ENCODE results near the gene TMEM119.
A peak's percentile ranks its signal among the peaks of the same experiment; 100 is the strongest.

The TMEM119 gene

GRCh38 chr12:108612788-108613282, 15.0 kb upstream of the TMEM119 start:
- Histone ChIP-seq H3K27ac (ENCODE audit: low read depth, low read length) (no peak overlapping the region), H3K27me3 (ENCODE audit: insufficient read depth, low read length) (no peaks in the 10 kb centered on the region), H3K36me3 (ENCODE audit: insufficient read depth, low read length) (no peaks in the 10 kb centered on the region), H3K4me3 (ENCODE audit: low read depth, low read length) (no peak overlapping the region), H2AFZ (ENCODE audit: low read length, unreplicated experiment) (no peak overlapping the region), H3K4me1 (ENCODE audit: control insufficient read depth, insufficient read depth, low read length, unreplicated experiment) (peaks cover 23% of the 10 kb centered on the region), H3K79me2 (ENCODE audit: control insufficient read depth, insufficient read depth, low read length, unreplicated experiment) (no peaks in the 10 kb centered on the region)

- Histone ChIP-seq H2AFZ (ENCODE audit: low read length, unreplicated experiment) (no peak overlapping the region), H3K27ac (ENCODE audit: low read depth, low read length) (peak overlapping the region; percentile 56), H3K27me3 (ENCODE audit: insufficient read depth, low read length) (no peaks in the 10 kb centered on the region), H3K79me2 (ENCODE audit: control insufficient read depth, insufficient read depth, low read length, unreplicated experiment) (no peaks in the 10 kb centered on the region), H3K4me3 (ENCODE audit: low read depth, low read length) (no peak overlapping the region), H3K36me3 (ENCODE audit: insufficient read depth, low read length) (no peaks in the 10 kb centered on the region), H3K4me1 (ENCODE audit: control insufficient read depth, insufficient read depth, low read length, unreplicated experiment) (peaks cover 16% of the 10 kb centered on the region)
These were observed 14.1 kb upstream of the TMEM119 start for GRCh38 chr12:108611884-108612415.

- Histone ChIP-seq H3K4me3 (ENCODE audit: low read depth, low read length) (no peak overlapping the region), H3K27me3 (ENCODE audit: insufficient read depth, low read length) (no peaks in the 10 kb centered on the region), H3K4me1 (ENCODE audit: control insufficient read depth, insufficient read depth, low read length, unreplicated experiment) (peaks cover 14% of the 10 kb centered on the region), H3K79me2 (ENCODE audit: control insufficient read depth, insufficient read depth, low read length, unreplicated experiment) (no peaks in the 10 kb centered on the region), H3K27ac (ENCODE audit: low read depth, low read length) (no peak overlapping the region), H3K36me3 (ENCODE audit: insufficient read depth, low read length) (no peaks in the 10 kb centered on the region), H2AFZ (ENCODE audit: low read length, unreplicated experiment) (no peak overlapping the region)
These were observed 13.1 kb upstream of the TMEM119 start for GRCh38 chr12:108610856-108611605.

- Histone ChIP-seq H3K79me2 (ENCODE audit: control insufficient read depth, insufficient read depth, low read length, unreplicated experiment) (no peaks in the 10 kb centered on the region), H3K4me1 (ENCODE audit: control insufficient read depth, insufficient read depth, low read length, unreplicated experiment) (peaks cover 19% of the 10 kb centered on the region), H3K36me3 (ENCODE audit: insufficient read depth, low read length) (no peaks in the 10 kb centered on the region), H3K4me3 (ENCODE audit: low read depth, low read length) (no peak overlapping the region), H2AFZ (ENCODE audit: low read length, unreplicated experiment) (no peak overlapping the region), H3K27ac (ENCODE audit: low read depth, low read length) (no peak overlapping the region), H3K27me3 (ENCODE audit: insufficient read depth, low read length) (no peaks in the 10 kb centered on the region)
These were observed 12.5 kb upstream of the TMEM119 start for GRCh38 chr12:108610336-108610815.

- Histone ChIP-seq H3K36me3 (ENCODE audit: insufficient read depth, low read length) (no peaks in the 10 kb centered on the region), H2AFZ (ENCODE audit: low read length, unreplicated experiment) (no peak overlapping the region), H3K27me3 (ENCODE audit: insufficient read depth, low read length) (no peaks in the 10 kb centered on the region), H3K79me2 (ENCODE audit: control insufficient read depth, insufficient read depth, low read length, unreplicated experiment) (no peaks in the 10 kb centered on the region), H3K4me3 (ENCODE audit: low read depth, low read length) (no peak overlapping the region), H3K4me1 (ENCODE audit: control insufficient read depth, insufficient read depth, low read length, unreplicated experiment) (peaks cover 23% of the 10 kb centered on the region), H3K27ac (ENCODE audit: low read depth, low read length) (no peak overlapping the region)
These were observed 11.9 kb upstream of the TMEM119 start for GRCh38 chr12:108609537-108610335.

GRCh38 chr12:108608616-108609015, 10.7 kb upstream of the TMEM119 start:
- no peak overlapping the region for H3K27ac ChIP-seq (ENCODE audit: low read depth, low read length)
- no peak overlapping the region for H3K4me3 ChIP-seq (ENCODE audit: low read depth, low read length)
- H3K36me3 ChIP-seq (ENCODE audit: insufficient read depth, low read length), result no peaks in the 10 kb centered on the region
- no peaks in the 10 kb centered on the region for H3K79me2 ChIP-seq (ENCODE audit: control insufficient read depth, insufficient read depth, low read length, unreplicated experiment)
- H3K27me3 ChIP-seq (ENCODE audit: insufficient read depth, low read length), result no peaks in the 10 kb centered on the region
- no peak overlapping the region for H2AFZ ChIP-seq (ENCODE audit: low read length, unreplicated experiment)
- peaks cover 23% of the 10 kb centered on the region for H3K4me1 ChIP-seq (ENCODE audit: control insufficient read depth, insufficient read depth, low read length, unreplicated experiment)

GRCh38 chr12:108607981-108608600, 10.2 kb upstream of the TMEM119 start:
- no peaks in the 10 kb centered on the region for H3K79me2 ChIP-seq (ENCODE audit: control insufficient read depth, insufficient read depth, low read length, unreplicated experiment)
- no peak overlapping the region for H3K27ac ChIP-seq (ENCODE audit: low read depth, low read length)
- peaks cover 23% of the 10 kb centered on the region for H3K4me1 ChIP-seq (ENCODE audit: control insufficient read depth, insufficient read depth, low read length, unreplicated experiment)
- H3K36me3 ChIP-seq (ENCODE audit: insufficient read depth, low read length), result no peaks in the 10 kb centered on the region
- H3K27me3 ChIP-seq (ENCODE audit: insufficient read depth, low read length), result no peaks in the 10 kb centered on the region
- H2AFZ ChIP-seq (ENCODE audit: low read length, unreplicated experiment), result no peak overlapping the region
- no peak overlapping the region for H3K4me3 ChIP-seq (ENCODE audit: low read depth, low read length)

- Histone ChIP-seq H2AFZ (ENCODE audit: low read length, unreplicated experiment) (no peak overlapping the region), H3K27me3 (ENCODE audit: insufficient read depth, low read length) (no peaks in the 10 kb centered on the region), H3K36me3 (ENCODE audit: insufficient read depth, low read length) (no peaks in the 10 kb centered on the region), H3K79me2 (ENCODE audit: control insufficient read depth, insufficient read depth, low read length, unreplicated experiment) (no peaks in the 10 kb centered on the region), H3K4me3 (ENCODE audit: low read depth, low read length) (no peak overlapping the region), H3K27ac (ENCODE audit: low read depth, low read length) (no peak overlapping the region), H3K4me1 (ENCODE audit: control insufficient read depth, insufficient read depth, low read length, unreplicated experiment) (peaks cover 16% of the 10 kb centered on the region)
These were observed 8.6 kb upstream of the TMEM119 start for GRCh38 chr12:108606492-108606891.

GRCh38 chr12:108605690-108606406, 8.0 kb upstream of the TMEM119 start:
- no peaks in the 10 kb centered on the region for H3K27me3 ChIP-seq (ENCODE audit: insufficient read depth, low read length)
- no peak overlapping the region for H2AFZ ChIP-seq (ENCODE audit: low read length, unreplicated experiment)
- no peaks in the 10 kb centered on the region for H3K36me3 ChIP-seq (ENCODE audit: insufficient read depth, low read length)
- no peaks in the 10 kb centered on the region for H3K79me2 ChIP-seq (ENCODE audit: control insufficient read depth, insufficient read depth, low read length, unreplicated experiment)
- H3K4me1 ChIP-seq (ENCODE audit: control insufficient read depth, insufficient read depth, low read length, unreplicated experiment), result peaks cover 16% of the 10 kb centered on the region
- H3K27ac ChIP-seq (ENCODE audit: low read depth, low read length), result peak overlapping the region; percentile 59; the same call in 1 of the 2 replicates
- H3K4me3 ChIP-seq (ENCODE audit: low read depth, low read length), result no peak overlapping the region
